Stimulated activated CD8-positive, alpha-beta memory T cell treated with anti-CD3 and anti-CD28 coated beads, Interleukin-7, amount 100 ng/mL, for 4 hours (primary cell): Measurements from ENCODE around the gene PTGDS.

Source experiments
- DNase-seq, 2 donors: peaks; one replicate each; pipeline ENCODE4 v3.0.0-alpha.2; 2020; ENCODE audit warnings: low read depth in 2 of 2

Gene PTGDS

GRCh38 chr9:136945333-136946227 lies 31.7 kb upstream of the PTGDS start:
- no peak for DNase-seq

- DNase-seq: no peak
Observed at GRCh38 chr9:136946228-136947027, 30.9 kb upstream of the PTGDS start.

GRCh38 chr9:136947028-136947891 lies 30.0 kb upstream of the PTGDS start:
- DNase-seq: no peak

GRCh38 chr9:136947955-136948510 lies 29.3 kb upstream of the PTGDS start:
- DNase-seq: no peak

GRCh38 chr9:136949239-136949816 lies 28.0 kb upstream of the PTGDS start:
- no peak for DNase-seq

GRCh38 chr9:136949817-136950655 lies 27.3 kb upstream of the PTGDS start:
- DNase-seq: peak; percentile 93 to 96

- no peak for DNase-seq
Observed at GRCh38 chr9:136950656-136951276, 26.5 kb upstream of the PTGDS start.

GRCh38 chr9:136951541-136952320 lies 25.6 kb upstream of the PTGDS start, which contains the start of gene LCN12:
LCN12 (plus strand) TSS chr9:136952273; CDS start chr9:136952328, 55 bp downstream.
- DNase-seq: no peak

GRCh38 chr9:136952321-136952850 lies 24.9 kb upstream of the PTGDS start:
- DNase-seq: no peak

GRCh38 chr9:136952876-136953770 lies 24.2 kb upstream of the PTGDS start:
- no peak for DNase-seq

- DNase-seq: no peak
Observed at GRCh38 chr9:136953771-136954269, 23.5 kb upstream of the PTGDS start.

GRCh38 chr9:136954270-136955083 lies 22.8 kb upstream of the PTGDS start:
- DNase-seq: no peak

- no peak for DNase-seq
Observed at GRCh38 chr9:136955202-136955942, 21.9 kb upstream of the PTGDS start.

GRCh38 chr9:136955943-136956335 lies 21.4 kb upstream of the PTGDS start:
- DNase-seq: no peak

GRCh38 chr9:136956604-136957003 lies 20.7 kb upstream of the PTGDS start:
- no peak for DNase-seq

- DNase-seq: no peak
Observed at GRCh38 chr9:136957461-136957860, 19.8 kb upstream of the PTGDS start.
